Measurements from ENCODE around the gene MAGI1.
A peak's percentile ranks its signal among the peaks of the same experiment; 100 is the strongest.
"Not testable (repeated sequence)": the region's sequence is repeated elsewhere in the genome, so short reads cannot be mapped to it uniquely, and the experiment has no call there.

Gene MAGI1

DNA sequence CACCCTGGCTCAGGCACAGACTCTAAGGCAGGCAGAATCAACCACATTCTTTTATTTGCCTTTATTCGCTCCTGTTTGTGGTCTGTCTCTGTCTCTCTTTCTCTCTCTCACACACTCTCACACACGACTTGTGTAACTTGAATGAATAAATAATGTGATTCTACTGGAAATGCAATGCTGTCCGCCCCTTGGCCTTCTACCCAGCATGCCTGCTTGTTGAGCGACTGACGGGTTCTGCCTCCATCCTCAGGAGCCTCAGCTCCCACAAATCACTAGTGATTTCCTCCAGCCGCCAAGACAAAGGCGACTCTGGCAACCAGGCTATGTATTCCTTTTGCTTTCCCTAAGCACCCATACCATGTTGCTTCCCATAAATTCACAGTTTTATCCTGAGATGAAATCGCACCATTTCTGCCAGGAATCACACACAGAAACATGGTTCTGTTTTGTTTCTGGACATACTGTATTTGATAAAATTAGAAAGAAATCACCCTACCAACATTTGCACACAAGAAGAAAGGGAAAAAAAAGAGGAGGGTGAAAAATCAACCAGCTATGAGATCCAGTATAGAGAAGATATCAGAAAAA lies 460.8 kb downstream of the MAGI1 start:
- no peak for DNase-seq

DNA sequence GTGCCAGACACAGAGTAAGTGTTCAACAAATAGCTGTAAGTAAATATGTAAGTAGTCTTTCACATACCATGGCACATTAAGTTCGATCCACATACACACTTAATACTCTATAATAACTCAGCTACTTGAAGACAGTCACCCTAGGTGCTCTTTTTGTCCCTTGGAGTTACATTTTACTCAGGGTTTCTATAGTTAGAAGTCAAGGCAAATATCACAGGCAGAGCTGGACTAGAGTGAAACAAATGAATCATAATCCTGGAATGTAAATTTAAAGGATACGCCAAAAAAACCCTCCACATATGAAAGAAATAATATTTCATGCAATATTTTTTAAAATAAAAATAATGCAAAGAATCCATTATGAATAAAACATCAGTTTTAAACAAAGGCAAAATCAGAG lies 461.8 kb downstream of the MAGI1 start:
- DNase-seq: no peak

DNA sequence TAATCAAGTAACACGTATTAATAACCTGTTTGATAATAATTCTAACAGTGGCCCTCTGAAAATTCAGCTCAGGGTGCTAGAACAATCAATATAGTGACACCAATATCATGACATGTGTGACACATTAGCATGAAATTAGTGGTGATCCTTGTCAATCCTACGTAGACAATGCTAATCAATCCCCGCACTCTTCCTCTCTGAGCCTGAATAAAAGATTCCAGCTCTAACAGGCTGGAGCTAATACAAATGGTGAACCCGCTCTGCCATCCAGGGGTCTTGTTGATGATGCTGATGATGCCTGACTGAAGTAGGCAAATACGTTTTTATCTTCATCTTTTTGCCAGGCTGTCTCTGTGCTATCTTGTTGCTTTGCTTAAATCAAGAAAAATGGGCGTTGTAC lies 462.5 kb downstream of the MAGI1 start:
- no peak for DNase-seq

DNA sequence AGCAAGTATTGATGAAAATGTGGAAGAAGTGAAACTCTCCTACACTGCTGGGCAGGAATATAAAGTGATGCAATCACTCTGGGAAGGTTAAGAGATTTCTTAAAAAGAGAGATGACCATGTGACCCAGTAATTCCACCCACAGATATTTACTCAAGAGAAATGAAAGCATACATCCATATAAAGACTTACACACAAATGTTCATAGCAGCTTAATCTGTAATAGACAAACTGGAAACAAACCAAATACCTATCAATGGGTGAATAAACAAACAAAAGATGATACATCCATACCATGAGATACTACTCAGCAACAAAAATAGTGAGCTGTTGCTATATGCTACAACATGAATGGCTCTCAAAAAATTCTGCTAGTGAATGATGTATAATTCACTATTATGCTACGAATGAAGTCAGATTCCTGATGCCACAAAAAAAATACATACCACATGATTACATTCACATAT lies 463.3 kb downstream of the MAGI1 start:
- no peak for DNase-seq

DNA sequence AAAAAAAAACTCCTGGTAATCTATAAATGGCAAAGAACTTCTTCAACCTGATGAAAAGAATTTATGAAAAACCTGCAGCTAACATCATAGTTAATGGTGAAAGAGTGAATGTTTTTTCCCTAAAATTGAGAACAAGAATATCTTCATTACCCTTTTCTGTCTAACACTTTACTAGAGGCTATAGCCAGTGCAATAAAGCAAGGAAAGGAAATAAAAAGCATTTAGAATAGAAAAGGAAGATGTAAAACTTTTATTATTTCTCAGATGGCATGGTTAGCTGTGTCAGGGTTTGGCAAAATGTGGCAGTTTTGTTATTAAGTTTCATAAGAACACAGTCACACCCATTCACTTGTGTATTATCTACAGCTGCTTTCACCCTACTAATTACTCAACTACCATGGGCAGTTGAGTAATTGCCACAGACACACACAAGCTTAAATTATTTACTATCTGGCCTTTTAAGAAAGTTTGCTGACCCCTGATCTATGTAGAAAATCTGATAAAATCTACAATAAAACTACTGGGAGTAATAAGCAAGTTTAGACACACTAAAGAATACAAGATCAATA lies 465.1 kb downstream of the MAGI1 start:
- DNase-seq: no peak

DNA sequence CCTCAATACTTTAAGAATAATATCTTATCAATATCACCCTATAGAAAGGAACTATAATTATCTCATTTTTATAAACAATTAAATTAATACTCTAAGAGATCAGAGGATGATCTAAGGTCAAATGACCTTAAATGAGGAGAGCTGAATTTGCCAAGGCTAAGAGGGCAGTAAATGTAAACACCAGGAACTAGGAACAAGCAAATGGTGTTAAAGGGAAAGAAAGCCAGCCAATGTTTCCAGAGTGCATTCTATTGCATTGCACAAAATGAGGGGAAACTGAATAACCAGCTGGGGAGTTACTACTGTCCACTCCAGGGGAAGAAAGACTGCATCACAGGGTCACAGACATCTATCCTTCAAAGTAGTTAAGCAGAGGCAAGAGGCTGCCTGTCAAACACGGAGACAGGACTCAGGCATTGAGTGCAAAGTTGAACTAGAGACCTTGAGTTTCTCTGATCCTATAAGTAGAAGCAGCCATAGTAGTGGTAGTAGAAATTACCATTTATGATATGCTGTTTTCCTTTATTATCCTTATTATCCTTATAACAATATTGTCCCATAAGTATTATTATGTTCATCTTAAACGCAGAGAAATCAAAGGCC lies 466.4 kb downstream of the MAGI1 start:
- no peak for DNase-seq

DNA sequence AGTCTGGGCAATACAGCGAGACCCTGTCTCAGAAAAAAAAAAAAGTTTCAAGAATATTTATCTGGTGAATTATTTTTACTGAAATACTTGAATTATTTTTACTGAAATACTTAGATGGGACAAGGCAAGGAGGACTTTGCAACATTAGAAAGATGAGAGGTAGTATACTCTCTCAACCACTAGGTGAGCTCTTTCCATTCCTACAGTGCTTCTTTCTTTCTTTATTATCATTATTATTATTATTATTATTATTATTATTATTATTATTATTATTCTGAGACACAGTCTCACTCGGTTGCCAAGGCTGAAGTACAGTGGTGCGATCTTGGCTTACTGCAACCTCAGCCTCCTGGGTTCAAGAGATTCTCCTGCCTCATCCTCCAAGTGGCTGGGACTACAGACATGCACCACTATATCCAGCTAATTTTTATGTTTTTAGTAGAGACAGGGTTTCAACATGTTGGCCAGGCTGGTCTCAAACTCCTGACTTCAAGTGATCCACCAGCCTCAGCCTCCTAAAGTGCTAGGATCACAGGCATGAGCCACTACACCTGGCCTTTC lies 468.8 kb downstream of the MAGI1 start:
- no peak for DNase-seq

DNA sequence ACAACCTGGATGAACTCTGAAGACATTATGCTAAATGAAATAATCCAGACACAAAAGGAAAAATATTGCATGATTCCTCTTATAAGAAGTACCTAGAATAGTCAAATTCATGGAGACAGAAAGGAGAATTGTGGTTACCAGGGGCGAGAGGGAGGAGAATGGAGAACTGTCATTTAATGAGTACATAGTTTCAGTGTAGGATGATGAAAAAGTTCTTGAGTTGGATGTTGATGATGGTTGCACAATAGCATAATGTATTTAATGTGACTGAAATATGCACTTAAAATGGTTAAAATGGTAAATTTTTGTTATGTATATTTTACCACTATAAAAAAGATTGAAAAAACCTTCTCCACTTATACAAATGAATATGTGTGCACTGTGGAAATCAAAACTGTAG lies 469.6 kb downstream of the MAGI1 start:
- DNase-seq: no peak

DNA sequence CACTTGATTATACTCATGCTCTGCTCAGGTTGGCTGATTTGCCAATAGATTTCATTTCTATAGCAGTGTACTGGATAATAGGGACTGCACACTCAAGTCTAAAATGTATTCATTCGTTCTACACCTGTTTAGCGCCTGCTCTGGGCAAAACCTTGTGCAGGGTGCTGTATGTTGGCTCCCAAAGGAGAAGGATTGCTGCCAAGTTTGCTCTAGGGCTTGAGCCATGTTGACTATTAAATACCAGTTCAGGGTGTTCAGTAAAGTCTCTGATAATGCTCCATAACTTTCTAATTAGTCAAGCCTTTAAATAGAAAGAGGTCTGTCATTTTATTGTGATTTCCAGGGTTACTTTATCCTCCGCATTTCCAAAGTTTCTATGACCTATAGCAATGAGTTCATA lies 470.2 kb downstream of the MAGI1 start:
- no peak for DNase-seq

DNA sequence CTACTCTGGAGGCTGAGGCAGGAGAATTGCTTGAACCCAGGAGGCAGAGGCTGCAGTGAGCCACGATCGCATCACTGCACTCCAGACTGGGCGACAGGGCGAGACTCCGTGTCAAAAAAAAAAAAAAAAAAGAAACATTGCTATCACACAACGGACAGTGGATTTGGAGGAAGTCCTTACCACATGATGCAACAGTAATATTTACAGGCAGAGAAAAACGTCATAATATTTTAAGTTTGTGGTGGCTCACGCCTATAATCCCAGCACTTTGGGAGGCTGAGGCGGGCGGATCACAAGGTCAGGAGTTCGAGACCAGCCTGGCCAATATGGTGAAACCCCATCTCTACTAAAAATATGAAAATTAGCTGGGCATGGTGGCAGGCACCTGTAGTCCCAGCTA lies 473.0 kb downstream of the MAGI1 start:
- not testable (repeated sequence) for DNase-seq

DNA sequence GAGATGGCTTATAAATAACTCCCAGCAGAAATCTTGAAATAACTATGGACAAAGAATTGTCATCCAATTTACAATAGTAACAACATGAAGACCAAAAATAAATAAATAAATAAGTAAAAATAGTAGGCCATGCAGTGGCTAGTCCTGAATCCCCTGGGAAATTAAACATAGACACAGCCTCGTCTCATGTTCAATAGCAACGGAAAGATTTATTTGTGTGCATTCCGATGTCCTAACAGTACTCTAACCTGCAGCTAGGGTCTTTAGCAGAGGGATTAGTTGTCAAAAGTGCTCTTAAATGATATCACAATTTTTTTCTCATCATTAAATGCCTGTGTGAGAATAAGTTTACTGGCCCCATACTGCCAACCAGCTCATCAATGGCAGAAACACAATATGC lies 474.2 kb downstream of the MAGI1 start:
- DNase-seq: no peak

DNA sequence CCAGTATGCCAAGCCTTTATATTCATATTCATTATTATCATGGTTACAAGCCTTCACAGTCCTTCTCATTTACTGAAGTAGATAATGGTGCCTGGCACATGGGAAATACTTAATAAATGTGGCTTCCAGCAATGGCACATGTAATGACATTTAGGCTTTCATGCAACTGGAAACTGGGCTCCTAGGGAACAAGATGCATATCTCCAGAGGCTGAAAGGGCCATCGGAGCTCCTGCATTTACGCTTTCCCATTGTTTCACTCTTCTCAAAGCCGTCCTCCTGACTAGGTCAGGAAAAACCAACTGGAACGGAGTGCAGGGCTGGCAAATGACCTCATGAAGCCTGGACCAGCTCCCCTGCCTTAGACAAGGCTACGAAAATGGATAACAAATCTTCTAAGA lies 474.9 kb downstream of the MAGI1 start:
- no peak for DNase-seq

DNA sequence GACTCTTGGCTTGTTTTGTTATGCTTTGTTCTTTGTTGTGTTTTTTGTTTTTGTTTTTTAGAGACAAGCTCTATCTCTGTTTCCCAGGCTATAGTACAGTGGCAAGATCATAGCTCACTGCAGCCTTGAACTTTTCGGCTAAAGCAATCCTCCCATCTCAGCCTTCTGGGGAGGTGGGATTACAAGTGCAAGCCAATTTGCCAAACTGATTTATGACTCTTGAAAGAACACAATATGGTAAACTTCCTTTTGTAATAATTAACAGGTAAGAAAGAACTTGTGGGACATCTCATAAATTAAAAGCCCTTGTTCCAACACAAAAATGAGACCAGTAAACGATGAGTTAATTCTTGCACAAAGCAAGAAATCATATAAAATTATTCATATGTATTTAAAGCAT lies 476.3 kb downstream of the MAGI1 start:
- no peak for DNase-seq

DNA sequence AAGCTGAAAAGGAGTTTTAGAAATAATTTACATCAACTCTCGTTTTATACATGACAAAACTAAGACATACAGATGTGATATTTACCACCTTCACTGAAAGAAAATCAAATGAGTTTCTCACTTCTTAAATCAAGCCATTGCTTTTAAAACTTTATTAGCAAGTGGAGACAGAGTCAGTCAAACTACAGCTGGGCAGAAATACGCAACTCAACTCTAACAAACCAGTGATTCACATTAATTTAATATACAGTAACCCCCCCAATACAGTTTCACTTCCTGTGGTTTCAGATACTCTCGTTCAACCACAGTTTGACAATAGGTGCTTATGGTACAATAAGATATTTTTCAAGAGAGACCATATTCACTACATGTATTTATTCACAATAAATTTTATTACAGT lies 477.1 kb downstream of the MAGI1 start:
- DNase-seq: no peak

DNA sequence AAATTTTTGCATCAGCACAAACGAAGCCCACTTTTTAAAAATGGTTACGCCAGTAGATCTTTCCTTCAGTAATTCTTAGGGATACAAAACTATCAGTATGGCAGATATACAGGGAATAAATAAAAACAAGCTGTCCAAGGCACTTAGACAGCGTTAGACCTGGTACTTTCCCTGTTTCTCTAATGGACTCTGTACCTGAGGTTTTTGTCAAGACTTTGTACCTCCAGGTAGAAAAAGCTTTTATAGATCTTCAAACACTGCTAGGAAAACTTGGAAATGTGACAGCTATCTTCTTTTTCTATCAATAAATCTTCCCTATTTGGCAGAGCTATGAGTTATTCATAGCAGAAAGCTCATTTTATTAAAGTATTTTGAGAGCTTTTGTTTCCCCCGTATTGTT lies 477.8 kb downstream of the MAGI1 start:
- DNase-seq: no peak

DNA sequence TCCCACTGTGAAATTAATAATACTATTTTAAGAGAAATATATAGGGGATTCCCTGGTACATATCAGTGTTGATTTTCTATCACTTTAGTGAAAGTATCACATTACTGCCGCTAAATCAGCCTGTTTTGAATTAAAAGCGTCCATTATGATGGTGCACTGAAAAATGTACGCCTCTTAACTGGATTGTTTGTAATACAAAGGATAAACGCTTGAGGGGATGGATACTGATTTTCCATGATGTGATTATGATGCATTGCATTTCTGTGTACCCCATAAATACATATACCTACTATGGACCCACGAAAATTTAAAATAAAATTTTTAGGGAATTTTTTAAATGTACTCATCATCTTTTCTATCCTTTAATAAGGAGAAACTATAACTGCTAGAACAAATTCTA lies 478.6 kb downstream of the MAGI1 start:
- no peak for DNase-seq

DNA sequence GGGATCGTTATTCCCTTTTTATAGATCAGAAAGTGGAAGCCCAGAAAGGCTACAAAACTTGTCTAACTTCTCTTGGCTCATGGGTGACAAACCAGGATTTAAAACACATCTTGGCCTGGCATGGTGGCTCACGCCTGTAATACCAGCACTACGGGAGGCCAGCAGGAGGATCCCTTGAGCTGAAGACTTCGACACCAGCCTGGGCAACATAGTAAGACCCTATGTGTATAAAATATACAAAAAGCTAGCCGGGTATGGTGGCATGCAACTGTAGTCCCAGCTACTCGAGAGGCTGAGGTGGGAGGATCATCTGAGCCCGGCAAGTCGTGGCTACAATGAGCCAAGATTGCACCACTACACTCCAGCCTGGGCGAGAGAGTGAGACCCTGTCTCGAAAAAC lies 479.1 kb downstream of the MAGI1 start:
- DNase-seq: no peak

DNA sequence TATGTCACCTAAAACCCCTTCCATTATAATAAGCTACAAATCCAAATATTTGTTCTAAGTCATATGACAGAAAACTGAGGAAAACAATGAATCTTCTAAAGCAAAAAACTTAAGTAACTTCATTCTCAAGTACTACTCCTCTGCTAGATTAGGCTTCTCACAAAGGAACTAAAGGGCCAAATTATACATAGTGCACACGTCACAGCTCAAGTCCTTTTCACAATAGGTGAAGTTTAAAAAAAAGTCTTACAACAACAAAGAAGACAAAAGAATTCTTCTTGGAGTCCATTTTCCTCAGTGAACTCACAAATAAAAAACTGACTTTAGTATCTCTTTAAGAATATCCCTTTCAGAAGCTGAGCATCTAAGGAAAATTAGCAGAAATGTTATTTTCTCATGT lies 479.9 kb downstream of the MAGI1 start:
- DNase-seq: no peak

DNA sequence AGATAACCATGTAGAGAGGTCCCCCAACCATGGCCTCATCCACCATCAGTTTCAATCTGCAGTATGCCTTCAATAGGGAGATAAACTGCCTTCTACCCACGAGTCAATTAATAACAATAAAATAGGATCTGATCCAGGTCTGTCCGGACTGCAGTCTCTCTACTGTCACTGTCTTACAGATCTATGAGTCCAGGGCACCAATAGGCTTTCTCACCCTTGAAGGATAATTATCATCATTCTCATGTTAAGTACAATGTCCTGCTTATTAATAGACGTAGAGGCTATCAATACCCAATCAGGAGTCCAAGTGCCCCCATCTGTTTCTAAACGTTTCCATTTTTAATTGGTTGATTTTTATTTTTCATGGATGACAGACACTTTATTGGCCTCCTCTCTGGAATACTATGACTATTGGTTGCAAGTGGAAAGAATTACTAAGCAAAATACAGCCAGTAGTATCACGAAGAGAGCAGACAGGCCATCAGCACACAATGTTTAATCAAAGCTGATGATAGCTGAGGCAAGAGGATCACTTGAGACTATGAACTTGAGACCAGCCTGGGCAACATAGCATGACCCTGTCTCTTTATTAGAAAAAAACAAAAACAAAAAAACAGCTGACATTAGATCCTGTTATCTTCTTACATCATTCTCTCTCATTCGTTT lies 480.7 kb downstream of the MAGI1 start:
- no peak for DNase-seq

DNA sequence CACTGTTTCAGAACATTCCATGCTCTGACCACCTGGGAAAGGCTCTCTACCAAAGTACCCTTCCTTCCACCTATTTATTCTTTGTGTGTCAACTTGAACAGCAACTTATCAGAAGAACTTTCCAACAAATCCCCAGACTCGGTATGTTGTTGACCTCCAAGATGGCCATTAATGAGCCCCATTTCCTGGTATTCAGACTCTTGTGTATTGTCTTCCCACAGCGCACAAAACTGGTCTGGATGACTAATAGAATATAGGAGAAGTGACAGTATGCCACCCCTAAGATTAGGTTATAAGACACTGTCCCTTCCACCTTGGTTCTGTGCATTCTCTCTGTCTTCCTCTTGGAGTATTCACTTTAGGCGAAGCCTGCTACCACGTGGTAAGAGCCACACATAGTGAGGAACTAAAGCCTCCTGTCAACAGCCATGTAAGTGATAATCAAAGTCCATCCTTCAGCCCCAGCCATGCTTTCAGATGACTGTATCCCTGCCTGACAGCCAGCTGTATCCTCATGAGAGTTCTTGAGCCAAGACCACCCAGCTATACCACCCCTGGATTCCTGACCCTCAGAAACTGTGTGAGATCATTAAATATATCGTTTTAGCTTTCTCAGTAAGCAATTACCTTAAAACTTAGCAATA lies 481.7 kb downstream of the MAGI1 start:
- no peak for DNase-seq

DNA sequence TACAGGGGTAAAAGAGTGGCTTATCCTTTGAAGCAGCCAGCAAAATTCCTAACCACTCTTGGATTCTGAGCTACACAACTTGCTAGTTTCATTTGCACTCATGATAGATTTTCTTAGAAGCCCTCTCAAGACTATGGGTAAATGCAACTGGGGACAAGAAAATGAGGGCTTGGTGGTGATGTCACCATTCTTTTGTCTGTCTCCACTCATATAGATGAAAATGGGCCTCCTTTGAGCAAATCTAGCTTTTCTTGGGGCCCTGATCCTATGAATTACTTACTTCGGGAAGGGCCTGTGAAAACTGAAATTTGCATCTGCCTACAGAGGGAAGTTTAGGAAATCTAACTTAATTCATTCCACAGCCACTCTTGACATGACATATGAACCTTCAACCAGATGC lies 486.3 kb downstream of the MAGI1 start:
- no peak for DNase-seq

DNA sequence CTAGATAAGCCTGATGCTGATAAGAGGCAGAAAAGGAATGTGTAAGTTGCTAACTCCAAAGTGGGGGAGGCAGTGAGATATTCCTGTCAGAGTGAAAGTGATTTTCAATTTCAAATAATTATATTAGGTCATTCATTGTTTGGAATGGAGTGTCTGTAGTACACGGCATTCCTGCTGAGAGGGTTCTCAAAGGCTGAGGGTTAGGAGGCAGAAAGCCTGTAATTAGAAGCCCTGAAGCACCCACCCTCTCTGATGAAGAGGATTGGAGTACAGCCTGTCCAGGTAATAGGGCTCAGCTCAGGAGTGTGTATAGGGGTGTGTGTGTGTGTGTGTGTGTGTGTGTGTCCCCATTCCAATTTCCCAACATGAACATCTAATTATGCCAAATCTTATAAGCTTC lies 486.8 kb downstream of the MAGI1 start:
- peak; percentile 13 to 30 for DNase-seq

DNA sequence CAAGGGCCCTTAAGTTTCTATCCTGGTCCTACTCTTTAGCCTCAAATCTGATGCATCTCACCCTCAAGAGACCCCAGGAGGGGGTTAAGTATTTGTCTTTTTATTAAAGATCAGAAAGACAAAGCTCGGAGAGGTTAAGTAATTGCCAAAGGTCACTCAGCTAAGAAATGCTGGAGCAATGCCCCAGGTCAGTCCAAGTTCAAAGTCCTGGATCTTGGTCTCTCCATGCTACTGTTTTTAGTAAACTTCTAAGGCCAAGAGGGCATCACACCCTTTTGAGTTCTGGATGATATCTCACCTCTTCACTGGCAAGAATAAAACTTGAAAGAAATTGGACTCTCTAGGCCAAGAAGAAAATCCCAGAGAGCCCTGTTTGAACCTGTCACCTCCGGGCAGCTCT lies 488.6 kb downstream of the MAGI1 start:
- no peak for DNase-seq

DNA sequence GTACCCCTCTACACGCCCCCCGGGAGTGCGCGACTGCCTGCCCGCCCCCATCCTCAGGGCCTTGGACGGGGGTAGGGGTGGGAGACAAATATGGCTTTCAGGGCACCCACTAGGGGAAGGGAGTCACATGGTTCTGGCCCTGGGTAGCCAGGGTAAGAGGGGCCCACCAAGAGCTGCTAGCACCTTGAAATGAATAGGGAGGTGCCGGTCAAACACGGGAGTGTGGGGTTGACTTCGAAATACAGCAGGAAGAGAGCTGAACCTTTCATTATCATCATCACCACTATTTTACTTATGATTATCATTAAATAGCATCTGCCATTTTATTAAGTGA lies 489.1 kb downstream of the MAGI1 start:
- no peak for DNase-seq

Measured in NCI-H187 (cell line).